ENCODE results near the gene ATP8A2.
"Not testable (repeated sequence)": the region's sequence is repeated elsewhere in the genome, so short reads cannot be mapped to it uniquely, and the experiment has no call there.

ATP8A2 gene

GRCh38 chr13:25503856-25504255 is 132.1 kb downstream of the ATP8A2 start:
- Histone ChIP-seq H3K9me3 (ENCODE audit: control insufficient read depth, insufficient read depth, low read length) (no peaks in the 10 kb centered on the region), H3K4me1 (ENCODE audit: insufficient read depth, low read length) (0 out of 2 replicates have a peak, but pooled peaks cover 4% of the 10 kb centered on the region), H3K9ac (ENCODE audit: low read depth, low read length) (no peak overlapping the region), H3K36me3 (ENCODE audit: insufficient read depth, low read length) (no peaks in the 10 kb centered on the region)

GRCh38 chr13:25507841-25508240 is 136.1 kb downstream of the ATP8A2 start:
- no peak overlapping the region for H3K9ac ChIP-seq (ENCODE audit: low read depth, low read length)

GRCh38 chr13:25513060-25513459 is 141.3 kb downstream of the ATP8A2 start:
- H3K4me1 ChIP-seq (ENCODE audit: insufficient read depth, low read length); H3K9ac ChIP-seq (ENCODE audit: low read depth, low read length); H3K36me3 ChIP-seq (ENCODE audit: insufficient read depth, low read length); H3K9me3 ChIP-seq (ENCODE audit: control insufficient read depth, insufficient read depth, low read length): not testable (repeated sequence)

More at GRCh38 chr13:25507841-25508240, 136.1 kb downstream of the ATP8A2 start:
- H3K36me3 ChIP-seq (ENCODE audit: insufficient read depth, low read length): no peaks in the 10 kb centered on the region
- H3K4me1 ChIP-seq (ENCODE audit: insufficient read depth, low read length): no peaks in the 10 kb centered on the region
- no peaks in the 10 kb centered on the region; the same call in 1 of the 2 replicates for H3K9me3 ChIP-seq (ENCODE audit: control insufficient read depth, insufficient read depth, low read length)

GRCh38 chr13:25518441-25518840 is 146.7 kb downstream of the ATP8A2 start:
- Histone ChIP-seq H3K9me3 (ENCODE audit: control insufficient read depth, insufficient read depth, low read length) (no peaks in the 10 kb centered on the region), H3K4me1 (ENCODE audit: insufficient read depth, low read length) (no peaks in the 10 kb centered on the region)

GRCh38 chr13:25525884-25526283 is 154.1 kb downstream of the ATP8A2 start:
- no peaks in the 10 kb centered on the region for H3K9me3 ChIP-seq (ENCODE audit: control insufficient read depth, insufficient read depth, low read length)
- H3K4me1 ChIP-seq (ENCODE audit: insufficient read depth, low read length): no peaks in the 10 kb centered on the region
- H3K9ac ChIP-seq (ENCODE audit: low read depth, low read length): no peak overlapping the region
- H3K36me3 ChIP-seq (ENCODE audit: insufficient read depth, low read length): no peaks in the 10 kb centered on the region

More at GRCh38 chr13:25518441-25518840, 146.7 kb downstream of the ATP8A2 start:
- no peaks in the 10 kb centered on the region for H3K36me3 ChIP-seq (ENCODE audit: insufficient read depth, low read length)
- H3K9ac ChIP-seq (ENCODE audit: low read depth, low read length): no peak overlapping the region

GRCh38 chr13:25528266-25528665 is 156.5 kb downstream of the ATP8A2 start:
- no peaks in the 10 kb centered on the region for H3K9me3 ChIP-seq (ENCODE audit: control insufficient read depth, insufficient read depth, low read length)

GRCh38 chr13:25529425-25529824 is 157.7 kb downstream of the ATP8A2 start:
- no peak overlapping the region for H3K9ac ChIP-seq (ENCODE audit: low read depth, low read length)
- H3K36me3 ChIP-seq (ENCODE audit: insufficient read depth, low read length): no peaks in the 10 kb centered on the region
- no peaks in the 10 kb centered on the region for H3K4me1 ChIP-seq (ENCODE audit: insufficient read depth, low read length)
- H3K9me3 ChIP-seq (ENCODE audit: control insufficient read depth, insufficient read depth, low read length): no peaks in the 10 kb centered on the region

More at GRCh38 chr13:25528266-25528665, 156.5 kb downstream of the ATP8A2 start:
- Histone ChIP-seq H3K9ac (ENCODE audit: low read depth, low read length) (no peak overlapping the region), H3K4me1 (ENCODE audit: insufficient read depth, low read length) (no peaks in the 10 kb centered on the region), H3K36me3 (ENCODE audit: insufficient read depth, low read length) (no peaks in the 10 kb centered on the region)

- Histone ChIP-seq H3K4me1 (ENCODE audit: insufficient read depth, low read length) (no peaks in the 10 kb centered on the region), H3K36me3 (ENCODE audit: insufficient read depth, low read length) (no peaks in the 10 kb centered on the region), H3K9ac (ENCODE audit: low read depth, low read length) (no peak overlapping the region), H3K9me3 (ENCODE audit: control insufficient read depth, insufficient read depth, low read length) (no peaks in the 10 kb centered on the region)
Measured at GRCh38 chr13:25538276-25538675, 166.5 kb downstream of the ATP8A2 start.

- H3K4me1 ChIP-seq (ENCODE audit: insufficient read depth, low read length): no peaks in the 10 kb centered on the region
- no peaks in the 10 kb centered on the region for H3K9me3 ChIP-seq (ENCODE audit: control insufficient read depth, insufficient read depth, low read length)
- H3K36me3 ChIP-seq (ENCODE audit: insufficient read depth, low read length): no peaks in the 10 kb centered on the region
- no peak overlapping the region for H3K9ac ChIP-seq (ENCODE audit: low read depth, low read length)
Measured at GRCh38 chr13:25541434-25542123, 169.8 kb downstream of the ATP8A2 start.

- H3K9ac ChIP-seq (ENCODE audit: low read depth, low read length); H3K4me1 ChIP-seq (ENCODE audit: insufficient read depth, low read length); H3K36me3 ChIP-seq (ENCODE audit: insufficient read depth, low read length); H3K9me3 ChIP-seq (ENCODE audit: control insufficient read depth, insufficient read depth, low read length): not testable (repeated sequence)
Measured at GRCh38 chr13:25548991-25549390, 177.2 kb downstream of the ATP8A2 start.

GRCh38 chr13:25561812-25562211 is 190.0 kb downstream of the ATP8A2 start:
- Histone ChIP-seq H3K36me3 (ENCODE audit: insufficient read depth, low read length) (no peaks in the 10 kb centered on the region), H3K4me1 (ENCODE audit: insufficient read depth, low read length) (no peaks in the 10 kb centered on the region), H3K9me3 (ENCODE audit: control insufficient read depth, insufficient read depth, low read length) (no peaks in the 10 kb centered on the region), H3K9ac (ENCODE audit: low read depth, low read length) (no peak overlapping the region)

- H3K9me3 ChIP-seq (ENCODE audit: control insufficient read depth, insufficient read depth, low read length): no peaks in the 10 kb centered on the region
Measured at GRCh38 chr13:25570185-25570584, 198.4 kb downstream of the ATP8A2 start.

GRCh38 chr13:25571237-25571636 is 199.5 kb downstream of the ATP8A2 start:
- Histone ChIP-seq H3K4me1 (ENCODE audit: insufficient read depth, low read length) (no peaks in the 10 kb centered on the region), H3K9me3 (ENCODE audit: control insufficient read depth, insufficient read depth, low read length) (no peaks in the 10 kb centered on the region), H3K9ac (ENCODE audit: low read depth, low read length) (no peak overlapping the region), H3K36me3 (ENCODE audit: insufficient read depth, low read length) (no peaks in the 10 kb centered on the region; the same call in 1 of the 2 replicates)

More at GRCh38 chr13:25570185-25570584, 198.4 kb downstream of the ATP8A2 start:
- Histone ChIP-seq H3K36me3 (ENCODE audit: insufficient read depth, low read length) (no peaks in the 10 kb centered on the region), H3K9ac (ENCODE audit: low read depth, low read length) (no peak overlapping the region), H3K4me1 (ENCODE audit: insufficient read depth, low read length) (no peaks in the 10 kb centered on the region)

GRCh38 chr13:25572171-25572570 is 200.4 kb downstream of the ATP8A2 start:
- H3K4me1 ChIP-seq (ENCODE audit: insufficient read depth, low read length); H3K36me3 ChIP-seq (ENCODE audit: insufficient read depth, low read length); H3K9ac ChIP-seq (ENCODE audit: low read depth, low read length); H3K9me3 ChIP-seq (ENCODE audit: control insufficient read depth, insufficient read depth, low read length): not testable (repeated sequence)
